C4-2B (cell line): ENCODE results near the gene ADRB1.

Source experiments
- ZFX ChIP-seq: fragments of 450-650 bp; IDR thresholded peaks from 2 replicates; pipeline ENCODE4 v1.6.1; 2017
- TF ChIP-seq, protein P1 (sequence below): fragments of 450-650 bp; conservative IDR thresholded peaks from 2 replicates; pipeline ENCODE4 v1.5.1; 2017; ENCODE audit warnings: mild to moderate bottlenecking

DNA sequence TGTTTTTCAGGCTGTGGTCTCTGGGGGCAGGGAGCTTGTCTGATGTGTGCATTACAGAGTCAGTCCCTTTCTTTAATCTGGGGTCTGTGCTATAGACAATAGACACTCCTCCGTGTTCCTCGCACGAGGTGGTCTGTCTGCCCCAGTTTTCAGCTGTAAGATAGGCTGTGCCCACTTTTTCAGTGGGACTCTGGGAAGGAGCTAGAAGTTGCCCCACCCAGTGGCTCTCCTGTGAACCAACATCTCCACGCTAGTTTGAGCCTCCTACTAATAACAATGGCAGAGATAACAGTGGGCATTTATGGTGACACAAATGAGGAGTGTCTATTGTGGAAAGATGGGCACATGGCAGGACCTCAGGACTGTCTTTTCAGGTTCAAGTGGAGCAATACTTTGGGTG is 44.0 kb downstream of the ADRB1 start:
- TF ChIP-seq, protein P1, sequence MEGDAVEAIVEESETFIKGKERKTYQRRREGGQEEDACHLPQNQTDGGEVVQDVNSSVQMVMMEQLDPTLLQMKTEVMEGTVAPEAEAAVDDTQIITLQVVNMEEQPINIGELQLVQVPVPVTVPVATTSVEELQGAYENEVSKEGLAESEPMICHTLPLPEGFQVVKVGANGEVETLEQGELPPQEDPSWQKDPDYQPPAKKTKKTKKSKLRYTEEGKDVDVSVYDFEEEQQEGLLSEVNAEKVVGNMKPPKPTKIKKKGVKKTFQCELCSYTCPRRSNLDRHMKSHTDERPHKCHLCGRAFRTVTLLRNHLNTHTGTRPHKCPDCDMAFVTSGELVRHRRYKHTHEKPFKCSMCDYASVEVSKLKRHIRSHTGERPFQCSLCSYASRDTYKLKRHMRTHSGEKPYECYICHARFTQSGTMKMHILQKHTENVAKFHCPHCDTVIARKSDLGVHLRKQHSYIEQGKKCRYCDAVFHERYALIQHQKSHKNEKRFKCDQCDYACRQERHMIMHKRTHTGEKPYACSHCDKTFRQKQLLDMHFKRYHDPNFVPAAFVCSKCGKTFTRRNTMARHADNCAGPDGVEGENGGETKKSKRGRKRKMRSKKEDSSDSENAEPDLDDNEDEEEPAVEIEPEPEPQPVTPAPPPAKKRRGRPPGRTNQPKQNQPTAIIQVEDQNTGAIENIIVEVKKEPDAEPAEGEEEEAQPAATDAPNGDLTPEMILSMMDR: no peak; the same call in 1 of the 2 replicates
- no peak for TF ChIP-seq ZFX
